ENCODE results near the gene SHISA9. TPM values are rescaled to one million over a fixed set of nuclear protein-coding genes. Genes with fewer than 3 reads are reported as not detected.

The SHISA9 gene
- total RNA-seq, 3 donors from 2014 or later, result 0.33 to 4.1 TPM; not detected in 1

- Histone ChIP-seq H3K4me3 (no peak overlapping the region), H3K4me1 (no peaks in the 10 kb centered on the region), H3K36me3 (no peaks in the 10 kb centered on the region), H3K27me3 (no peaks in the 10 kb centered on the region), H3K9me3 (no peaks in the 10 kb centered on the region), H3K27ac (no peak overlapping the region)
- intact Hi-C loops (cut with DNase I; ENCODE audit: low total_unique reads), result no loop called here
- no peak for DNase-seq (ENCODE audit: low spot score in 2 of 2)
- TF ChIP-seq POLR2AphosphoS5 (IDR thresholded peaks at IDR 0.05) (no peak), POLR2A (IDR thresholded peaks at IDR 0.05) (no peak), CTCF (IDR thresholded peaks at IDR 0.05) (no peak)
Measured at GRCh38 chr16:13229039-13229438, 327.6 kb downstream of the SHISA9 start.

GRCh38 chr16:13231365-13231764 is 330.0 kb downstream of the SHISA9 start:
- no peak for DNase-seq (ENCODE audit: low spot score in 2 of 2)
- Histone ChIP-seq H3K27me3 (no peaks in the 10 kb centered on the region), H3K27ac (no peak overlapping the region), H3K9me3 (no peaks in the 10 kb centered on the region), H3K36me3 (no peaks in the 10 kb centered on the region), H3K4me1 (no peaks in the 10 kb centered on the region), H3K4me3 (no peak overlapping the region)
- TF ChIP-seq POLR2A (IDR thresholded peaks at IDR 0.05) (no peak), CTCF (IDR thresholded peaks at IDR 0.05) (no peak), POLR2AphosphoS5 (IDR thresholded peaks at IDR 0.05) (no peak)
- intact Hi-C loops (cut with DNase I; ENCODE audit: low total_unique reads), result no loop called here

GRCh38 chr16:13234999-13235398 is 333.6 kb downstream of the SHISA9 start:
- TF ChIP-seq POLR2A (IDR thresholded peaks at IDR 0.05), result no peak
- TF ChIP-seq CTCF (IDR thresholded peaks at IDR 0.05), result no peak
- no peak for TF ChIP-seq POLR2AphosphoS5 (IDR thresholded peaks at IDR 0.05)
- Histone ChIP-seq H3K4me1 (no peaks in the 10 kb centered on the region), H3K4me3 (no peak overlapping the region), H3K27ac (no peak overlapping the region), H3K27me3 (no peaks in the 10 kb centered on the region), H3K36me3 (no peaks in the 10 kb centered on the region), H3K9me3 (no peaks in the 10 kb centered on the region)
- intact Hi-C loops (cut with DNase I; ENCODE audit: low total_unique reads), result no loop called here
- no peak for DNase-seq (ENCODE audit: low spot score in 2 of 2)

GRCh38 chr16:13236308-13236707 is 334.9 kb downstream of the SHISA9 start:
- H3K36me3 ChIP-seq, result no peaks in the 10 kb centered on the region
- H3K4me1 ChIP-seq, result no peaks in the 10 kb centered on the region
- TF ChIP-seq POLR2A (IDR thresholded peaks at IDR 0.05), result no peak
- no peak for TF ChIP-seq CTCF (IDR thresholded peaks at IDR 0.05)
- no peak for TF ChIP-seq POLR2AphosphoS5 (IDR thresholded peaks at IDR 0.05)
- no peaks in the 10 kb centered on the region for H3K27me3 ChIP-seq
- no peak for DNase-seq (ENCODE audit: low spot score in 2 of 2)
- no peak overlapping the region for H3K4me3 ChIP-seq
- no peak overlapping the region for H3K27ac ChIP-seq
- no peaks in the 10 kb centered on the region for H3K9me3 ChIP-seq
- intact Hi-C loops (cut with DNase I; ENCODE audit: low total_unique reads), result no loop called here

GRCh38 chr16:13238182-13238581 is 336.8 kb downstream of the SHISA9 start:
- no peak for TF ChIP-seq POLR2A (IDR thresholded peaks at IDR 0.05)
- no peak for TF ChIP-seq CTCF (IDR thresholded peaks at IDR 0.05)
- no peak for TF ChIP-seq POLR2AphosphoS5 (IDR thresholded peaks at IDR 0.05)
- no peak for DNase-seq (ENCODE audit: low spot score in 2 of 2)

More at GRCh38 chr16:13238182-13238581, 336.8 kb downstream of the SHISA9 start:
- Histone ChIP-seq H3K4me1 (no peaks in the 10 kb centered on the region), H3K9me3 (no peaks in the 10 kb centered on the region), H3K36me3 (no peaks in the 10 kb centered on the region), H3K27me3 (no peaks in the 10 kb centered on the region), H3K4me3 (no peak overlapping the region), H3K27ac (no peak overlapping the region)
- intact Hi-C loops (cut with DNase I; ENCODE audit: low total_unique reads), result no loop called here

All from breast epithelium (tissue), 4 donors.